SK-N-MC (cell line): ENCODE results near the gene CACHD1.

Experiments used
- EZH2 ChIP-seq: fragments of 200-600 bp; sonication (generic); IDR thresholded peaks from one replicate; pipeline ENCODE4 v1.6.1; 2017; ENCODE audit warnings: antibody characterized with exemption
- POLR2AphosphoS5 ChIP-seq: IDR thresholded peaks from 2 replicates; pipeline ENCODE4 v1.6.1; 2012; ENCODE audit warnings: mild to moderate bottlenecking, low read depth, low read length, borderline replicate concordance

GRCh38 chr1:64677532-64677931 is 207.6 kb downstream of the CACHD1 start:
- TF ChIP-seq EZH2 (no peak), POLR2AphosphoS5 (no peak)
